ENCODE results near the gene EXOC1L. TPM values are rescaled to one million over a fixed set of nuclear protein-coding genes. Genes with fewer than 3 reads are reported as not detected.

The EXOC1L gene
- total and polyA plus RNA-seq, 9 of the 15 experiments (the other 6 are each of a cell fraction or from before 2014, with no cell fraction given): 0.38 to 3.9 (median 1.0) TPM; not detected in 1

DNA sequence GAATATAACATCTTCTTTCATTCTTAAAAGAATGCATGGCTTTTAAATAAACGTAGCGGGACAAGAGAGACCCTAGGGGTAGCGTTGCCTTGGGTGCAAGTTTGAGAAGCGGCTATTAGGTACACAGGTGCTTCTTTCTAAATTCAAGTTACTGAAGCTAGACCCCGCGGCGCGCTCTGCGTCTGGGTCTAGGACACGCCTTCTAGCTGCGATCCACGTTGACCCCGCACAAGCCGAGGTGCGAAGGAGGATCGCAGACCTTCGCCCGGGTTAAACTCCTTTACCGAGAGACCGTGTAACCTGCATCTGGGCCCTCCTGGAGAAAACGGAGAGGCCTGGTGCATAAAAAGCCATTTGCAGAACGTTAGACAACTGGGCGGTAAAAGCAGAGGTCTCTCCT is 25.5 kb upstream of the EXOC1L start:
- no peak overlapping the region for H2AFZ ChIP-seq (ENCODE audit: low read depth, low read length)
- H3K4me1 ChIP-seq (replicated peaks in 1 of 2; ENCODE audit: control insufficient read depth in 2 of 2, insufficient read depth in 2 of 2, low read length in 2 of 2): peaks cover 0 to 6% of the 10 kb centered on the region in 2 experiments; a peak in 1 of 5 replicates
- no peaks in the 10 kb centered on the region for H3K36me3 ChIP-seq (ENCODE audit: control insufficient read depth, insufficient read depth, low read length)
- H3K27me3 ChIP-seq (ENCODE audit: control insufficient read depth in 2 of 2, insufficient read depth in 2 of 2, low read length in 2 of 2): no peaks in the 10 kb centered on the region; a peak in 1 of 5 replicates
- H4K20me1 ChIP-seq (replicated peaks; ENCODE audit: control insufficient read depth, insufficient read depth, low read length): no peaks in the 10 kb centered on the region
- in situ Hi-C loops (cut with MboI) (no loop called here), intact Hi-C loops (cut with micrococcal nuclease) (no loop called here)
- no peak for DNase-seq (ENCODE audit: extremely low read depth in 1 of 4, low spot score in 3 of 4)
- 71% methylated on average over 21 of the region's 23 CpGs for WGBS (ENCODE audit: insufficient coverage, low coverage, missing lambda C conversion rate)
- no peaks in the 10 kb centered on the region for H3K79me2 ChIP-seq (ENCODE audit: control insufficient read depth, insufficient read depth, low read length)
- POLR2A ChIA-PET: no interaction called here
- no peak overlapping the region for H3K4me2 ChIP-seq (ENCODE audit: insufficient read depth, low read length)
- H3K9me3 ChIP-seq (replicated peaks; ENCODE audit: control insufficient read depth, insufficient read depth, low read depth, low read length): no peaks in the 10 kb centered on the region
- no peaks in the 10 kb centered on the region for H3K9me1 ChIP-seq (ENCODE audit: control insufficient read depth, insufficient read depth, low read length)
- no TSS peak for BruUV-seq (replicated peaks)
- no peak overlapping the region for H3K27ac ChIP-seq (ENCODE audit: extremely low read depth, low read depth, low read length)
- no peak overlapping the region for H3K9ac ChIP-seq (ENCODE audit: insufficient read depth in 1 of 2, low read depth in 2 of 2, low read length in 2 of 2)
- ATAC-seq: no peak
- no peak for FAIRE-seq
- CTCF ChIA-PET (ENCODE audit: low intra/inter-chr PET ratio): no interaction called here
- H3K4me3 ChIP-seq: no peak overlapping the region
- TF ChIP-seq, protein P1, sequence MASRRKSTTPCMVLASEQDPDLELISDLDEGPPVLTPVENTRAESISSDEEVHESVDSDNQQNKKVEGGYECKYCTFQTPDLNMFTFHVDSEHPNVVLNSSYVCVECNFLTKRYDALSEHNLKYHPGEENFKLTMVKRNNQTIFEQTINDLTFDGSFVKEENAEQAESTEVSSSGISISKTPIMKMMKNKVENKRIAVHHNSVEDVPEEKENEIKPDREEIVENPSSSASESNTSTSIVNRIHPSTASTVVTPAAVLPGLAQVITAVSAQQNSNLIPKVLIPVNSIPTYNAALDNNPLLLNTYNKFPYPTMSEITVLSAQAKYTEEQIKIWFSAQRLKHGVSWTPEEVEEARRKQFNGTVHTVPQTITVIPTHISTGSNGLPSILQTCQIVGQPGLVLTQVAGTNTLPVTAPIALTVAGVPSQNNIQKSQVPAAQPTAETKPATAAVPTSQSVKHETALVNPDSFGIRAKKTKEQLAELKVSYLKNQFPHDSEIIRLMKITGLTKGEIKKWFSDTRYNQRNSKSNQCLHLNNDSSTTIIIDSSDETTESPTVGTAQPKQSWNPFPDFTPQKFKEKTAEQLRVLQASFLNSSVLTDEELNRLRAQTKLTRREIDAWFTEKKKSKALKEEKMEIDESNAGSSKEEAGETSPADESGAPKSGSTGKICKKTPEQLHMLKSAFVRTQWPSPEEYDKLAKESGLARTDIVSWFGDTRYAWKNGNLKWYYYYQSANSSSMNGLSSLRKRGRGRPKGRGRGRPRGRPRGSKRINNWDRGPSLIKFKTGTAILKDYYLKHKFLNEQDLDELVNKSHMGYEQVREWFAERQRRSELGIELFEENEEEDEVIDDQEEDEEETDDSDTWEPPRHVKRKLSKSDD (conservative IDR thresholded peaks at IDR 0.05; ENCODE audit: low read length): no peak
- TF ChIP-seq ZNF79 (CRISPR knock-in tag; IDR thresholded peaks at IDR 0.05; ENCODE audit: low read depth) (no peak), ZNF551 (CRISPR knock-in tag; IDR thresholded peaks at IDR 0.05) (no peak), NFIC (IDR thresholded peaks at IDR 0.05) (no peak), MYC (IDR thresholded peaks at IDR 0.05; ENCODE audit: low read depth, low read length) (no peak), MYC (CRISPR knock-in tag; IDR thresholded peaks at IDR 0.05; ENCODE audit: borderline replicate concordance, low read depth) (no peak), ZBTB17 (CRISPR knock-in tag; IDR thresholded peaks at IDR 0.05) (no peak), KAT8 (IDR thresholded peaks at IDR 0.05; ENCODE audit: low read depth) (no peak)
- TF ChIP-seq, protein P2, sequence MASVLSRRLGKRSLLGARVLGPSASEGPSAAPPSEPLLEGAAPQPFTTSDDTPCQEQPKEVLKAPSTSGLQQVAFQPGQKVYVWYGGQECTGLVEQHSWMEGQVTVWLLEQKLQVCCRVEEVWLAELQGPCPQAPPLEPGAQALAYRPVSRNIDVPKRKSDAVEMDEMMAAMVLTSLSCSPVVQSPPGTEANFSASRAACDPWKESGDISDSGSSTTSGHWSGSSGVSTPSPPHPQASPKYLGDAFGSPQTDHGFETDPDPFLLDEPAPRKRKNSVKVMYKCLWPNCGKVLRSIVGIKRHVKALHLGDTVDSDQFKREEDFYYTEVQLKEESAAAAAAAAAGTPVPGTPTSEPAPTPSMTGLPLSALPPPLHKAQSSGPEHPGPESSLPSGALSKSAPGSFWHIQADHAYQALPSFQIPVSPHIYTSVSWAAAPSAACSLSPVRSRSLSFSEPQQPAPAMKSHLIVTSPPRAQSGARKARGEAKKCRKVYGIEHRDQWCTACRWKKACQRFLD (CRISPR knock-in tag; IDR thresholded peaks at IDR 0.05): no peak
- TF ChIP-seq, protein P3, sequence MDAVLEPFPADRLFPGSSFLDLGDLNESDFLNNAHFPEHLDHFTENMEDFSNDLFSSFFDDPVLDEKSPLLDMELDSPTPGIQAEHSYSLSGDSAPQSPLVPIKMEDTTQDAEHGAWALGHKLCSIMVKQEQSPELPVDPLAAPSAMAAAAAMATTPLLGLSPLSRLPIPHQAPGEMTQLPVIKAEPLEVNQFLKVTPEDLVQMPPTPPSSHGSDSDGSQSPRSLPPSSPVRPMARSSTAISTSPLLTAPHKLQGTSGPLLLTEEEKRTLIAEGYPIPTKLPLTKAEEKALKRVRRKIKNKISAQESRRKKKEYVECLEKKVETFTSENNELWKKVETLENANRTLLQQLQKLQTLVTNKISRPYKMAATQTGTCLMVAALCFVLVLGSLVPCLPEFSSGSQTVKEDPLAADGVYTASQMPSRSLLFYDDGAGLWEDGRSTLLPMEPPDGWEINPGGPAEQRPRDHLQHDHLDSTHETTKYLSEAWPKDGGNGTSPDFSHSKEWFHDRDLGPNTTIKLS (IDR thresholded peaks at IDR 0.05; ENCODE audit: borderline replicate concordance, low read depth): no peak
- TF ChIP-seq, protein P4, sequence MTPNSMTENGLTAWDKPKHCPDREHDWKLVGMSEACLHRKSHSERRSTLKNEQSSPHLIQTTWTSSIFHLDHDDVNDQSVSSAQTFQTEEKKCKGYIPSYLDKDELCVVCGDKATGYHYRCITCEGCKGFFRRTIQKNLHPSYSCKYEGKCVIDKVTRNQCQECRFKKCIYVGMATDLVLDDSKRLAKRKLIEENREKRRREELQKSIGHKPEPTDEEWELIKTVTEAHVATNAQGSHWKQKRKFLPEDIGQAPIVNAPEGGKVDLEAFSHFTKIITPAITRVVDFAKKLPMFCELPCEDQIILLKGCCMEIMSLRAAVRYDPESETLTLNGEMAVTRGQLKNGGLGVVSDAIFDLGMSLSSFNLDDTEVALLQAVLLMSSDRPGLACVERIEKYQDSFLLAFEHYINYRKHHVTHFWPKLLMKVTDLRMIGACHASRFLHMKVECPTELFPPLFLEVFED (CRISPR knock-in tag; conservative IDR thresholded peaks at IDR 0.05): no peak
- TF ChIP-seq, protein P5, sequence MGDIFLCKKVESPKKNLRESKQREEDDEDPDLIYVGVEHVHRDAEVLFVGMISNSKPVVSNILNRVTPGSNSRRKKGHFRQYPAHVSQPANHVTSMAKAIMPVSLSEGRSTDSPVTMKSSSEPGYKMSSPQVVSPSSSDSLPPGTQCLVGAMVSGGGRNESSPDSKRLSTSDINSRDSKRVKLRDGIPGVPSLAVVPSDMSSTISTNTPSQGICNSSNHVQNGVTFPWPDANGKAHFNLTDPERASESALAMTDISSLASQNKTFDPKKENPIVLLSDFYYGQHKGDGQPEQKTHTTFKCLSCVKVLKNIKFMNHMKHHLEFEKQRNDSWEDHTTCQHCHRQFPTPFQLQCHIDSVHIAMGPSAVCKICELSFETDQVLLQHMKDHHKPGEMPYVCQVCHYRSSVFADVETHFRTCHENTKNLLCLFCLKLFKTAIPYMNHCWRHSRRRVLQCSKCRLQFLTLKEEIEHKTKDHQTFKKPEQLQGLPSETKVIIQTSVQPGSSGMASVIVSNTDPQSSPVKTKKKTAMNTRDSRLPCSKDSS (IDR thresholded peaks at IDR 0.05; ENCODE audit: low read depth, partially characterized antibody): no peak
